B cell (primary cell): ENCODE results near the gene LILRB1. TPM values are rescaled to one million over a fixed set of nuclear protein-coding genes. Genes with fewer than 3 reads are reported as not detected.

Source experiments
- ATAC-seq: fragments of 200-7000 bp; cut with Tn5 transposase; one replicate; pipeline ENCODE4 v1.10.0; 2021; ENCODE audit warnings: low read depth, mild to moderate bottlenecking, moderate number of reproducible peaks, moderate library complexity
- CTCF ChIA-PET: fragments of 350-600 bp; sonication (Branson Sonifier 250); formaldehyde crosslinking; loops from one replicate; lab custom pipeline; 2021; ENCODE audit warnings: antibody characterized with exemption, inconsistent platforms; lab: Charles Lee
- POLR2A ChIA-PET: fragments of 350-600 bp; sonication (Branson Sonifier 250); formaldehyde crosslinking; loops from one replicate; lab custom pipeline; 2021; ENCODE audit warnings: antibody characterized with exemption; lab: Charles Lee
- DNase-seq: peaks from one replicate; pipeline ENCODE4 v3.0.0; 2013
- H2AFZ ChIP-seq: 2 replicates; pipeline ENCODE4 v1.6.1; 2012; ENCODE audit warnings: mild to moderate bottlenecking, low read depth, low read length; ENCODE audit not compliant: insufficient read depth, poor library complexity, severe bottlenecking
- H3K27ac ChIP-seq, 2 donors: 1 replicate in 1 of 2; 2 replicates in 1 of 2; pipeline ENCODE4 v1.5.1; 2012 to 2013; ENCODE audit warnings: low read length in 2 of 2, mild to moderate bottlenecking in 2 of 2, moderate library complexity in 1 of 2
- H3K27me3 ChIP-seq, 4 experiments: fragments of 200-600 bp in 1 of 4; sonication (generic) in 1 of 4; replicated peaks in 1 of 4; 1 replicate in 2 of 4; 2 replicates in 2 of 4; pipeline versions ENCODE4 v1.6.1 to v1.7.0; 2013 to 2016; ENCODE audit warnings: low read length in 3 of 4, mild to moderate bottlenecking in 2 of 4, mixed read lengths in 1 of 4, moderate library complexity in 1 of 4; ENCODE audit not compliant: insufficient read depth in 4 of 4, control insufficient read depth in 3 of 4; ENCODE audit errors: control extremely low read depth in 1 of 4
- H3K36me3 ChIP-seq, 2 experiments: replicated peaks in 1 of 2; 1 replicate in 1 of 2; 2 replicates in 1 of 2; pipeline versions ENCODE4 v1.6.1 to v1.7.1; 2013; ENCODE audit warnings: low read length in 1 of 2; ENCODE audit not compliant: insufficient read depth in 2 of 2, control insufficient read depth in 1 of 2; ENCODE audit errors: control extremely low read depth in 1 of 2, extremely low read depth in 1 of 2
- H3K4me1 ChIP-seq, 2 donors: fragments of 200-600 bp in 1 of 2; sonication (generic) in 1 of 2; 1 replicate in 1 of 2; 2 replicates in 1 of 2; pipeline versions ENCODE4 v1.5.1 to v1.6.1; 2013 to 2017; ENCODE audit warnings: low read length in 2 of 2; ENCODE audit not compliant: control insufficient read depth in 2 of 2, insufficient read depth in 2 of 2
- H3K4me2 ChIP-seq: replicated peaks from 2 replicates; pipeline ENCODE3; 2012; ENCODE audit warnings: mild to moderate bottlenecking, low read depth, low read length; ENCODE audit not compliant: poor library complexity, severe bottlenecking
- H3K4me3 ChIP-seq, 5 experiments: fragments of 200-600 bp in 1 of 5; sonication (generic) in 1 of 5; 1 replicate in 3 of 5; 2 replicates in 2 of 5; pipeline versions ENCODE4 v1.5.1 to v1.7.0; 2011 to 2016; ENCODE audit warnings: low read length in 4 of 5, mild to moderate bottlenecking in 4 of 5, low read depth in 2 of 5, control low read depth in 1 of 5, moderate library complexity in 1 of 5; ENCODE audit not compliant: insufficient read depth in 1 of 5; ENCODE audit errors: control extremely low read depth in 1 of 5, extremely low read depth in 1 of 5
- H3K79me2 ChIP-seq: fragments of 200-600 bp; sonication (generic); one replicate; pipeline ENCODE4 v1.6.0; 2016; ENCODE audit warnings: low read length; ENCODE audit not compliant: control insufficient read depth, insufficient read depth
- H3K9ac ChIP-seq: fragments of 200-600 bp; sonication (generic); 2 replicates; pipeline ENCODE4 v1.6.1; 2017; ENCODE audit warnings: mild to moderate bottlenecking, low read length, moderate library complexity
- H3K9me3 ChIP-seq, 3 donors: one replicate each; pipeline versions ENCODE4 v1.6.1 to v1.7.1; 2013; ENCODE audit warnings: low read length in 2 of 3; ENCODE audit not compliant: control insufficient read depth in 2 of 3, insufficient read depth in 1 of 3; ENCODE audit errors: control extremely low read depth in 1 of 3
- H4K20me1 ChIP-seq: 2 replicates; pipeline ENCODE4 v1.6.0; 2012; ENCODE audit warnings: mild to moderate bottlenecking, low read length; ENCODE audit not compliant: insufficient read depth, control insufficient read depth, poor library complexity, severe bottlenecking
- H3K27ac Mint-ChIP-seq: one replicate; pipeline ENCODE4 v1.8.0; 2021; ENCODE audit warnings: mixed read lengths
- H3K27me3 Mint-ChIP-seq: one replicate; pipeline ENCODE4 v1.8.0; 2021; ENCODE audit warnings: mixed read lengths
- H3K4me1 Mint-ChIP-seq: one replicate; pipeline ENCODE4 v1.8.0; 2021; ENCODE audit warnings: mixed read lengths
- H3K4me3 Mint-ChIP-seq: one replicate; pipeline ENCODE4 v1.8.0; 2021; ENCODE audit warnings: mixed read lengths
- H3K9me3 Mint-ChIP-seq: one replicate; pipeline ENCODE4 v1.8.0; 2022; ENCODE audit warnings: mixed read lengths; ENCODE audit not compliant: insufficient read depth
- EZH2 ChIP-seq: IDR thresholded peaks from 2 replicates; pipeline ENCODE4 v1.6.1; 2012; ENCODE audit warnings: borderline replicate concordance, low read depth, mild to moderate bottlenecking, moderate library complexity, low read length; ENCODE audit not compliant: insufficient read depth, poor library complexity, severe bottlenecking
- WGBS: methylation state at CpG from one replicate; pipeline ENCODE4 v1.1.5; 2013; ENCODE audit warnings: missing lambda C conversion rate; ENCODE audit not compliant: insufficient coverage; 5-methylcytosine and 5-hydroxymethylcytosine counted together
- intact Hi-C: fragments of 100-400 bp; cut with micrococcal nuclease; formaldehyde crosslinking; loops from one replicate; pipeline ENCODE4 v1.10.0; 2022
- polyA plus RNA-seq: library from polyadenylated mRNA; depleted of rRNA; stranded (reverse); fragments of >200 nt; gene quantifications from 2 replicates; pipeline ENCODE4 v1.2.3, GENCODE V29; 2012
- total RNA-seq, 2 donors: library from RNA; stranded (reverse); fragments of 120-200 nt in 1 of 2; gene quantifications; 1 replicate in 1 of 2; 2 replicates in 1 of 2; pipeline versions ENCODE4 v1.2.3 to v1.2.4, GENCODE V29; 2013 to 2022
- TF ChIP-seq, protein P1 (sequence below): fragments of 200-600 bp; IDR thresholded peaks from one replicate; pipeline ENCODE4 v1.8.0; 2022; ENCODE audit warnings: antibody characterized with exemption, mild to moderate bottlenecking

The LILRB1 gene
- total and polyA plus RNA-seq, 2 donors (not counting 1 experiment from before 2014, with no cell fraction given), result 138 to 170 TPM

DNA sequence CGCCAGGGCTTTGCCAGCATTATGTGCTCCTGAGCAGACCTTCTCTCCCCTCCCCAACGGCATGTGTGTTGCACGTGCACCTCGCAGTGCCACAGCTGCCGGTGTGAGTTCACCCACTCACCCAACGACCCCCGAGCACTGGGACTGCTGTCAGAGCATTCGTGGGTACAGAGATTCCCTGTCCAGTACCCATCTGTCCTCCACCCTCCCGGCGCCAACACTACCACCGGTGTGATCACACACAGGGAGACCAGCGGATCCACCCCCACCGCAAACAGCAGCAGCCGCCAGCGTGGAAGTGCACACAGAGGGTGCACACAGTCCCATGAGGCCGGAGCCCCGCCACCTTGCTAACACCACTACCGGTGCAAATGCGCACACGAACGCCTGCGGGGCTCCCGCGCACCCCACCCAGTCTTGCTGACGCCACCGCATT lies 20.9 kb upstream of the LILRB1 start:
- TF ChIP-seq EZH2, result no peak
- TF ChIP-seq, protein P1, sequence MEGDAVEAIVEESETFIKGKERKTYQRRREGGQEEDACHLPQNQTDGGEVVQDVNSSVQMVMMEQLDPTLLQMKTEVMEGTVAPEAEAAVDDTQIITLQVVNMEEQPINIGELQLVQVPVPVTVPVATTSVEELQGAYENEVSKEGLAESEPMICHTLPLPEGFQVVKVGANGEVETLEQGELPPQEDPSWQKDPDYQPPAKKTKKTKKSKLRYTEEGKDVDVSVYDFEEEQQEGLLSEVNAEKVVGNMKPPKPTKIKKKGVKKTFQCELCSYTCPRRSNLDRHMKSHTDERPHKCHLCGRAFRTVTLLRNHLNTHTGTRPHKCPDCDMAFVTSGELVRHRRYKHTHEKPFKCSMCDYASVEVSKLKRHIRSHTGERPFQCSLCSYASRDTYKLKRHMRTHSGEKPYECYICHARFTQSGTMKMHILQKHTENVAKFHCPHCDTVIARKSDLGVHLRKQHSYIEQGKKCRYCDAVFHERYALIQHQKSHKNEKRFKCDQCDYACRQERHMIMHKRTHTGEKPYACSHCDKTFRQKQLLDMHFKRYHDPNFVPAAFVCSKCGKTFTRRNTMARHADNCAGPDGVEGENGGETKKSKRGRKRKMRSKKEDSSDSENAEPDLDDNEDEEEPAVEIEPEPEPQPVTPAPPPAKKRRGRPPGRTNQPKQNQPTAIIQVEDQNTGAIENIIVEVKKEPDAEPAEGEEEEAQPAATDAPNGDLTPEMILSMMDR, result no peak
- intact Hi-C loops, result no loop called here
- Mint-ChIP-seq H3K27ac (no peak overlapping the region), H3K4me1 (peaks cover 54% of the 10 kb centered on the region), H3K27me3 (no peaks in the 10 kb centered on the region), H3K9me3 (peaks cover 4% of the 10 kb centered on the region), H3K4me3 (no peak overlapping the region)
- H3K9me3 ChIP-seq, result peaks cover 0 to 4% (median 2%) of the 10 kb centered on the region in 3 donors
- DNase-seq (no peak), ATAC-seq (no peak)
- H2AFZ ChIP-seq, result no peak overlapping the region
- no peaks in the 10 kb centered on the region for H3K27me3 ChIP-seq
- H3K4me3 ChIP-seq, result no peak overlapping the region
- ChIA-PET CTCF (interaction anchor here (0.8 to 1.7 kb wide), 2 partner anchors 10 to 128 kb away, joined by 3 to 7 read pairs; no protein-coding TSS in a partner anchor), POLR2A (no interaction called here)
- peaks cover 37 to 46% of the 10 kb centered on the region in 2 donors for H3K4me1 ChIP-seq
- 94% methylated on average over 26 of the region's 26 CpGs for WGBS
- H3K4me2 ChIP-seq, result no peak overlapping the region
- H3K79me2 ChIP-seq, result peaks cover 9% of the 10 kb centered on the region
- no peak overlapping the region for H3K27ac ChIP-seq
- no peak overlapping the region for H3K9ac ChIP-seq
- H3K36me3 ChIP-seq, result no peaks in the 10 kb centered on the region
- H4K20me1 ChIP-seq, result no peaks in the 10 kb centered on the region

DNA sequence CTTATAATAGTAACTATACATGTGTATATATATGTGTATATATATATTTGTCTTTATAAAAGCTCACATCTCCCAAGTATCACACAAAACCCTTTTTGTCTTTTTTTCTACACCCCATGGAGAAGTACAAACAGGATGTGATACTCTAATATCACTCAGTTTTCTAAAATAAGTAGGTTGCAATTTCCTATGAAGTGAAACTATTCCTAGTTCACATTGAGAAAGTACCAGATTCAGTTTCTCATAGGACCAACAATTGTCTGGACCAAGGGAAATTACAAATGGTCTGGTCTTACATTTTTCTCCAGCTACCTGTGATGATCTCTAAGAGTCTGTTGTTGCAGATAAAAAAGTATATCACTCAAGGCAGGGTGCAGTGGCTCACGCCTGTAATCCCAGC lies 17.9 kb upstream of the LILRB1 start:
- H3K27ac Mint-ChIP-seq, result peak overlapping the region; percentile 3
- POLR2A ChIA-PET, result no interaction called here
- H3K9ac ChIP-seq, result no peak overlapping the region
- no peak overlapping the region for H2AFZ ChIP-seq
- 88% methylated on average over 1 of the region's 1 CpG for WGBS
- no peak overlapping the region for H3K27ac ChIP-seq
- DNase-seq (no peak), ATAC-seq (no peak)
- H4K20me1 ChIP-seq, result no peaks in the 10 kb centered on the region
- TF ChIP-seq, protein P1, result no peak
- no peak for TF ChIP-seq EZH2
- H3K4me1 Mint-ChIP-seq, result peaks cover 61% of the 10 kb centered on the region
- no peak overlapping the region for H3K4me3 Mint-ChIP-seq
- peak overlapping the region; percentile 65 for H3K4me2 ChIP-seq
- H3K36me3 ChIP-seq, result no peaks in the 10 kb centered on the region
- H3K79me2 ChIP-seq, result peaks cover 17% of the 10 kb centered on the region
- H3K9me3 Mint-ChIP-seq, result no peaks in the 10 kb centered on the region
- H3K9me3 ChIP-seq, result no peaks in the 10 kb centered on the region
- no peak overlapping the region for H3K4me3 ChIP-seq
- H3K27me3 Mint-ChIP-seq, result no peaks in the 10 kb centered on the region
- CTCF ChIA-PET, result interaction anchor here (0.6 kb wide), 1 partner anchor 179 kb away, joined by 3 read pairs; no protein-coding TSS in a partner anchor
- no peaks in the 10 kb centered on the region for H3K27me3 ChIP-seq
- peaks cover 45 to 50% of the 10 kb centered on the region in 2 donors for H3K4me1 ChIP-seq
- intact Hi-C loops, result loop anchor here (10.0 kb wide), 1 partner anchor 48 kb away; no protein-coding TSS in a partner anchor
